ENCODE measurements around the gene HIVEP3.

GRCh38 chr1:41541592-41541952 lies 377.1 kb downstream of the HIVEP3 start:
- no peak for TF ChIP-seq CTCF (IDR thresholded peaks at IDR 0.05)
- TF ChIP-seq EP300 (IDR thresholded peaks at IDR 0.05), result no peak
- no peak for TF ChIP-seq POLR2A (IDR thresholded peaks at IDR 0.05; ENCODE audit: low read depth)
